Measurements from ENCODE around the gene PTPRN2. TPM values are rescaled to one million over a fixed set of nuclear protein-coding genes. Genes with fewer than 3 reads are reported as not detected.

Gene PTPRN2
- total and polyA plus RNA-seq, 2 donors (not counting 1 experiment from before 2014, with no cell fraction given), result 0.54 to 1.2 TPM

- Histone ChIP-seq H3K4me3 (replicated peaks in 1 of 4; ENCODE audit: control extremely low read depth in 1 of 4, insufficient read depth in 1 of 4, low read depth in 3 of 4, low read length in 4 of 4) (no peak overlapping the region), H3K4me2 (ENCODE audit: extremely low read depth, insufficient read depth, low read length) (no peak overlapping the region), H3K9me3 (ENCODE audit: control insufficient read depth, insufficient read depth, low read depth, low read length) (no peaks in the 10 kb centered on the region), H3K79me2 (ENCODE audit: control insufficient read depth, insufficient read depth, low read length) (no peaks in the 10 kb centered on the region), H3K27ac (ENCODE audit: insufficient read depth, low read length) (no peak overlapping the region), H4K20me1 (ENCODE audit: control insufficient read depth, extremely low read depth, insufficient read depth, low read length) (no peaks in the 10 kb centered on the region), H3K9ac (ENCODE audit: insufficient read depth, low read length) (no peak overlapping the region), H3K36me3 (ENCODE audit: control insufficient read depth, insufficient read depth, low read length) (no peaks in the 10 kb centered on the region), H3K4me1 (ENCODE audit: control insufficient read depth, extremely low read depth, insufficient read depth, low read length) (no peaks in the 10 kb centered on the region), H2AFZ (ENCODE audit: low read length) (no peak overlapping the region), H3K27me3 (ENCODE audit: control insufficient read depth, insufficient read depth, low read length) (no peaks in the 10 kb centered on the region)
- no peak for TF ChIP-seq CTCF (conservative IDR thresholded peaks at IDR 0.05 in 1 of 2, IDR thresholded peaks at IDR 0.05 in 1 of 2; ENCODE audit: low read depth in 1 of 2, low read length in 2 of 2)
- TF ChIP-seq EZH2 (IDR thresholded peaks at IDR 0.05; ENCODE audit: low read length, missing control alignments), result no peak
- no peak for DNase-seq (ENCODE audit: low read depth in 2 of 2)
These were observed 1066.4 kb downstream of the PTPRN2 start for GRCh38 chr7:157521061-157521731.

GRCh38 chr7:157520249-157520648 lies 1067.4 kb downstream of the PTPRN2 start:
- Histone ChIP-seq H3K9ac (ENCODE audit: insufficient read depth, low read length) (no peak overlapping the region), H4K20me1 (ENCODE audit: control insufficient read depth, extremely low read depth, insufficient read depth, low read length) (no peaks in the 10 kb centered on the region), H2AFZ (ENCODE audit: low read length) (no peak overlapping the region), H3K4me1 (ENCODE audit: control insufficient read depth, extremely low read depth, insufficient read depth, low read length) (no peaks in the 10 kb centered on the region), H3K79me2 (ENCODE audit: control insufficient read depth, insufficient read depth, low read length) (no peaks in the 10 kb centered on the region), H3K27ac (ENCODE audit: insufficient read depth, low read length) (no peak overlapping the region), H3K27me3 (ENCODE audit: control insufficient read depth, insufficient read depth, low read length) (no peaks in the 10 kb centered on the region), H3K4me3 (replicated peaks in 1 of 4; ENCODE audit: control extremely low read depth in 1 of 4, insufficient read depth in 1 of 4, low read depth in 3 of 4, low read length in 4 of 4) (no peak overlapping the region), H3K4me2 (ENCODE audit: extremely low read depth, insufficient read depth, low read length) (no peak overlapping the region), H3K9me3 (ENCODE audit: control insufficient read depth, insufficient read depth, low read depth, low read length) (no peaks in the 10 kb centered on the region), H3K36me3 (ENCODE audit: control insufficient read depth, insufficient read depth, low read length) (no peaks in the 10 kb centered on the region)
- no peak for DNase-seq (ENCODE audit: low read depth in 2 of 2)
- TF ChIP-seq EZH2 (IDR thresholded peaks at IDR 0.05; ENCODE audit: low read length, missing control alignments), result no peak
- no peak for TF ChIP-seq CTCF (conservative IDR thresholded peaks at IDR 0.05 in 1 of 2, IDR thresholded peaks at IDR 0.05 in 1 of 2; ENCODE audit: low read depth in 1 of 2, low read length in 2 of 2)

GRCh38 chr7:157519798-157520244 lies 1067.8 kb downstream of the PTPRN2 start:
- Histone ChIP-seq H3K9me3 (ENCODE audit: control insufficient read depth, insufficient read depth, low read depth, low read length) (no peaks in the 10 kb centered on the region), H3K27me3 (ENCODE audit: control insufficient read depth, insufficient read depth, low read length) (no peaks in the 10 kb centered on the region), H3K9ac (ENCODE audit: insufficient read depth, low read length) (no peak overlapping the region), H3K4me2 (ENCODE audit: extremely low read depth, insufficient read depth, low read length) (no peak overlapping the region), H4K20me1 (ENCODE audit: control insufficient read depth, extremely low read depth, insufficient read depth, low read length) (no peaks in the 10 kb centered on the region), H3K36me3 (ENCODE audit: control insufficient read depth, insufficient read depth, low read length) (no peaks in the 10 kb centered on the region), H3K4me3 (replicated peaks in 1 of 4; ENCODE audit: control extremely low read depth in 1 of 4, insufficient read depth in 1 of 4, low read depth in 3 of 4, low read length in 4 of 4) (no peak overlapping the region), H2AFZ (ENCODE audit: low read length) (no peak overlapping the region), H3K4me1 (ENCODE audit: control insufficient read depth, extremely low read depth, insufficient read depth, low read length) (no peaks in the 10 kb centered on the region), H3K79me2 (ENCODE audit: control insufficient read depth, insufficient read depth, low read length) (no peaks in the 10 kb centered on the region), H3K27ac (ENCODE audit: insufficient read depth, low read length) (no peak overlapping the region)
- TF ChIP-seq EZH2 (IDR thresholded peaks at IDR 0.05; ENCODE audit: low read length, missing control alignments), result no peak
- TF ChIP-seq CTCF (conservative IDR thresholded peaks at IDR 0.05 in 1 of 2, IDR thresholded peaks at IDR 0.05 in 1 of 2; ENCODE audit: low read depth in 1 of 2, low read length in 2 of 2), result no peak
- no peak for DNase-seq (ENCODE audit: low read depth in 2 of 2)

Measured in fibroblast of lung (primary cell).